Adrenal gland (tissue), 12 donors: ENCODE results near the gene CEP250. TPM values are rescaled to one million over a fixed set of nuclear protein-coding genes. Genes with fewer than 3 reads are reported as not detected.

ENCODE experiments used
- DNase-seq, 7 donors: peaks; one replicate each; pipeline ENCODE4 v3.0.0-alpha.2; 2019 to 2020
- H3K27ac ChIP-seq, 5 donors: fragments of 200-600 bp; sonication (generic) in 4 of 5; 1 replicate in 3 of 5; 2 replicates in 2 of 5; pipeline versions ENCODE4 v1.5.1 to v1.8.0; 2016 to 2020; ENCODE audit warnings: mild to moderate bottlenecking in 1 of 5
- H3K27me3 ChIP-seq: fragments of 200-600 bp; 2 replicates; pipeline ENCODE4 v1.8.0; 2021
- H3K36me3 ChIP-seq, 2 donors: fragments of 200-600 bp; replicated peaks in 1 of 2; 1 replicate in 1 of 2; 2 replicates in 1 of 2; pipeline versions ENCODE4 v1.5.1 to v1.8.0; 2018 to 2022
- H3K4me1 ChIP-seq, 2 donors: fragments of 200-600 bp; replicated peaks in 1 of 2; 1 replicate in 1 of 2; 2 replicates in 1 of 2; pipeline versions ENCODE4 v1.5.1 to v1.8.0; 2018 to 2021
- H3K4me3 ChIP-seq, 4 donors: fragments of 200-600 bp; sonication (generic) in 3 of 4; one replicate each; pipeline ENCODE4 v1.5.1; 2016 to 2018
- H3K9me3 ChIP-seq, 3 donors: fragments of 200-600 bp; sonication (generic) in 1 of 3; replicated peaks in 1 of 3; 1 replicate in 2 of 3; 2 replicates in 1 of 3; pipeline versions ENCODE4 v1.5.1 to v1.8.0; 2016 to 2021
- CTCF ChIP-seq, 6 experiments: fragments of 450-650 bp in 4 of 6; fragments of 200-600 bp in 2 of 6; sonication (generic) in 1 of 6; IDR thresholded peaks; 1 replicate in 5 of 6; 2 replicates in 1 of 6; pipeline versions ENCODE4 v1.5.1 to v1.8.0; 2016 to 2021; ENCODE audit warnings: antibody characterized with exemption in 6 of 6, mild to moderate bottlenecking in 2 of 6, moderate library complexity in 1 of 6
- POLR2A ChIP-seq, 2 donors: fragments of 450-650 bp; IDR thresholded peaks; one replicate each; pipeline ENCODE4 v1.6.1; 2017; ENCODE audit warnings: antibody characterized with exemption in 2 of 2, mild to moderate bottlenecking in 2 of 2, moderate library complexity in 1 of 2
- WGBS, 4 donors: extraction: QIAGEN DNeasy Blood & Tissue Kit in 2 of 4; methylation state at CpG; one replicate each; pipeline versions ENCODE4 v1.1.5 to v1.1.7; 2013 to 2017; 5-methylcytosine and 5-hydroxymethylcytosine counted together
- intact Hi-C, 2 donors: fragments of 100-400 bp; cut with DNase I; formaldehyde crosslinking; loops; one replicate each; pipeline versions ENCODE4 v1.14.1 to v1.15.0; 2022 to 2023
- polyA plus RNA-seq, 3 donors: library from polyadenylated mRNA; stranded (reverse); fragments of 200-250 nt in 2 of 3; fragments of 350-450 nt in 1 of 3; fragmentation: Illumina TruSeq in 1 of 3; extraction: RNeasy Lipid Tissue Mini Kit (QIAGEN cat#74804) in 1 of 3; gene quantifications; one replicate each; pipeline ENCODE4 v1.2.3, GENCODE V29; 2013 to 2014
- total RNA-seq, 9 donors: library from RNA; depleted of rRNA in 4 of 9; stranded (reverse); fragments of >200 nt in 4 of 9; fragments of 120-200 nt in 1 of 9; fragmentation: NEBNext Ultra II Directional in 1 of 9; extraction: Animal tissue kit (Norgen Biotek cat#: 25700) in 1 of 9; gene quantifications; one replicate each; pipeline versions ENCODE4 v1.1.0 to v1.2.4, GENCODE V29; 2013 to 2023
- donor health status: healthy with polysubstance abuse.
- donor health status: Bipolar disorder and iron deficiency.
- donor health status: DM: yes; HTN: yes; CAD: no.
- donor health status: DM: no; HTN: no; CAD: no.
- donor health status: DM: no; HTN: no; CAD: no.
- donor health status: DM: yes; HTN: yes; CAD: no.

Gene CEP250
- total and polyA plus RNA-seq, 12 donors: 12.6 to 49.8 (median 26.0) TPM

- TF ChIP-seq CTCF (IDR thresholded peaks at IDR 0.05): no peak
- no peak for TF ChIP-seq POLR2A (IDR thresholded peaks at IDR 0.05)
- no peaks in the 10 kb centered on the region for H3K27me3 ChIP-seq
- H3K9me3 ChIP-seq: no peaks in the 10 kb centered on the region
- peaks cover 0 to 42% of the 10 kb centered on the region in 2 donors for H3K36me3 ChIP-seq
- H3K4me1 ChIP-seq: peaks cover 0 to 3% of the 10 kb centered on the region in 2 donors
- no peak overlapping the region for H3K4me3 ChIP-seq
- intact Hi-C loops: no loop called here
- no peak for DNase-seq
- H3K27ac ChIP-seq: no peak overlapping the region
- WGBS, 4 donors: 87 to 95% (median 93%) methylated on average over 20 to 24 of the region's 24 CpGs
Measured at GRCh38 chr20:35559042-35559693, 103.8 kb downstream of the CEP250 start.

DNA sequence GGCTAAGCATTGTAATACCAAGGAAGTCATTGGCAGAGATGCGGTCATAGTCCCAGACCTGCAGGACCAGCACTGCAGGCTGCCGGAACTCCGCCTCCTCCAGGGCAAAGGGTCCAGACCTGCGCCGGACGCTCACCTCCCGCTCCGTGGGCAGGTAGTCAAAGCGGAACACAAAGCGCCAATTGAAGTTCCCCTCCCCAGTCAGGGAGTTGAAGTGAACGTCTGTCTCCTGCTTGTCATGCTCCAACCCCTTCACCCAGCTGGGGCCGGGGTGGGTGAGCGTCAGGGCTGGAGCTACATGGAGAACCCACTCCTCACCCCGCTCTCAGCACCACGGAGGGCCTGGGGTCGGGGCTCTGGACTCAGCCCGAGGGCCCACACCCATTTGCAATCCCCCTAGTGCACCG, 104.7 kb downstream of the CEP250 start:
- Histone ChIP-seq H3K4me1 (no peaks in the 10 kb centered on the region), H3K27me3 (no peaks in the 10 kb centered on the region), H3K4me3 (no peak overlapping the region), H3K36me3 (peaks cover 0 to 33% of the 10 kb centered on the region in 2 donors), H3K27ac (no peak overlapping the region), H3K9me3 (no peaks in the 10 kb centered on the region)
- intact Hi-C loops: no loop called here
- TF ChIP-seq POLR2A (IDR thresholded peaks at IDR 0.05) (no peak), CTCF (IDR thresholded peaks at IDR 0.05) (no peak)
- WGBS, 4 donors: 72 to 82% (median 78%) methylated on average over 9 to 18 of the region's 18 CpGs
- DNase-seq: no peak

- WGBS, 4 donors: 74 to 89% (median 77%) methylated on average over 3 to 10 of the region's 10 CpGs
- no peak for TF ChIP-seq CTCF (IDR thresholded peaks at IDR 0.05)
- no peak for TF ChIP-seq POLR2A (IDR thresholded peaks at IDR 0.05)
- intact Hi-C loops: no loop called here
- DNase-seq: no peak
- Histone ChIP-seq H3K4me3 (no peak overlapping the region), H3K27me3 (no peaks in the 10 kb centered on the region), H3K4me1 (no peaks in the 10 kb centered on the region), H3K36me3 (peaks cover 0 to 29% of the 10 kb centered on the region in 2 donors), H3K27ac (no peak overlapping the region), H3K9me3 (no peaks in the 10 kb centered on the region)
Measured at GRCh38 chr20:35560541-35560940, 105.1 kb downstream of the CEP250 start.

DNA sequence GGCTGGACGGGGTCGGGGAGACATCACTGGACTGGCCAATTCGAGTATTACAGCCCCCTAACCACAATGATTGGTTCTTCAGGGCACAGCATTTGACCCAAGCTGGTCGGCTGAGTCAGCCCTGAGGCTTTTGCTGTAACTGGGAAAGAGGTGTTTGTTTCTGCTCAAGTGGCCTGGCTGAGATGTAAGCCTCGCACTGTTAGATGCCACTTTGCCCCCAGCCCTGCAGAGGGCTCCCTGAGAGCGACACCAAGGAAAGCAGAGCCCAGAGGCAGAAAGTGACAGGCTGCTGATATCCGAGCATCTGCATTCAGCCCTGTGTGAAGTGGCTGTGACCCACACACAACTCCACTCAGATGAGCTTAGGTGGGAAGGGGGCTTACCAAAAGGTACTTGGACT, 105.9 kb downstream of the CEP250 start:
- TF ChIP-seq CTCF (IDR thresholded peaks at IDR 0.05): peak in 2 of 6 experiments; percentile 23 to 28
- TF ChIP-seq POLR2A (IDR thresholded peaks at IDR 0.05): no peak
- peak in 3 of 7 donors; percentile 34 to 69 (median 40) for DNase-seq
- Histone ChIP-seq H3K4me3 (no peak overlapping the region), H3K36me3 (peaks cover 0 to 22% of the 10 kb centered on the region in 2 donors), H3K27ac (no peak overlapping the region), H3K27me3 (no peaks in the 10 kb centered on the region), H3K4me1 (no peaks in the 10 kb centered on the region), H3K9me3 (no peaks in the 10 kb centered on the region)
- 23 to 51% (median 24%) methylated on average over 2 to 7 of the region's 7 CpGs for WGBS, 4 donors
- intact Hi-C loops: no loop called here
